ENCODE results near the gene AIG1.
"Not testable (repeated sequence)": the region's sequence is repeated elsewhere in the genome, so short reads cannot be mapped to it uniquely, and the experiment has no call there.

The AIG1 gene

GRCh38 chr6:143060806-143061596 lies at the start of gene AIG1:
Gene AIG1 (plus strand): TSS chr6:143060889. CDS start chr6:143060926, 37 bp downstream.
- peak; percentile 17 to 41 (median 39) for DNase-seq (ENCODE audit: low read depth in 2 of 3, low spot score in 1 of 3)

GRCh38 chr6:143014764-143015163 lies 45.9 kb upstream of the AIG1 start:
- DNase-seq (ENCODE audit: low read depth in 2 of 3, low spot score in 1 of 3): no peak

GRCh38 chr6:143015300-143015706 lies 45.4 kb upstream of the AIG1 start:
- DNase-seq (ENCODE audit: low read depth in 2 of 3, low spot score in 1 of 3): no peak

- DNase-seq (ENCODE audit: low read depth in 2 of 3, low spot score in 1 of 3): no peak
Observed at GRCh38 chr6:143018955-143019354, 41.7 kb upstream of the AIG1 start.

- not testable (repeated sequence) for DNase-seq (ENCODE audit: low read depth in 2 of 3, low spot score in 1 of 3)
Observed at GRCh38 chr6:143020862-143021261, 39.8 kb upstream of the AIG1 start.

GRCh38 chr6:143021543-143021942 lies 39.1 kb upstream of the AIG1 start:
- no peak for DNase-seq (ENCODE audit: low read depth in 2 of 3, low spot score in 1 of 3)

GRCh38 chr6:143022587-143022986 lies 38.1 kb upstream of the AIG1 start:
- no peak for DNase-seq (ENCODE audit: low read depth in 2 of 3, low spot score in 1 of 3)

GRCh38 chr6:143023695-143024094 lies 37.0 kb upstream of the AIG1 start:
- no peak for DNase-seq (ENCODE audit: low read depth in 2 of 3, low spot score in 1 of 3)

GRCh38 chr6:143024977-143025376 lies 35.7 kb upstream of the AIG1 start:
- no peak for DNase-seq (ENCODE audit: low read depth in 2 of 3, low spot score in 1 of 3)

- peak in 2 of 3 donors; percentile 30 to 41 for DNase-seq (ENCODE audit: low read depth in 2 of 3, low spot score in 1 of 3)
Observed at GRCh38 chr6:143026696-143027449, 33.8 kb upstream of the AIG1 start.

- no peak for DNase-seq (ENCODE audit: low read depth in 2 of 3, low spot score in 1 of 3)
Observed at GRCh38 chr6:143034689-143035334, 25.9 kb upstream of the AIG1 start.

GRCh38 chr6:143037470-143037869 lies 23.2 kb upstream of the AIG1 start:
- no peak for DNase-seq (ENCODE audit: low read depth in 2 of 3, low spot score in 1 of 3)

- DNase-seq (ENCODE audit: low read depth in 2 of 3, low spot score in 1 of 3): no peak
Observed at GRCh38 chr6:143038833-143039232, 21.9 kb upstream of the AIG1 start.

GRCh38 chr6:143039548-143039947 lies 21.1 kb upstream of the AIG1 start:
- DNase-seq (ENCODE audit: low read depth in 2 of 3, low spot score in 1 of 3): no peak

GRCh38 chr6:143040018-143040417 lies 20.7 kb upstream of the AIG1 start:
- no peak for DNase-seq (ENCODE audit: low read depth in 2 of 3, low spot score in 1 of 3)

- not testable (repeated sequence) for DNase-seq (ENCODE audit: low read depth in 2 of 3, low spot score in 1 of 3)
Observed at GRCh38 chr6:143044345-143044744, 16.3 kb upstream of the AIG1 start.

- DNase-seq (ENCODE audit: low read depth in 2 of 3, low spot score in 1 of 3): no peak
Observed at GRCh38 chr6:143049611-143050010, 11.1 kb upstream of the AIG1 start.

- no peak for DNase-seq (ENCODE audit: low read depth in 2 of 3, low spot score in 1 of 3)
Observed at GRCh38 chr6:143050509-143050908, 10.2 kb upstream of the AIG1 start.

GRCh38 chr6:143052282-143052681 lies 8.4 kb upstream of the AIG1 start:
- DNase-seq (ENCODE audit: low read depth in 2 of 3, low spot score in 1 of 3): no peak

GRCh38 chr6:143053856-143054255 lies 6.8 kb upstream of the AIG1 start:
- DNase-seq (ENCODE audit: low read depth in 2 of 3, low spot score in 1 of 3): no peak

GRCh38 chr6:143054329-143054728 lies 6.4 kb upstream of the AIG1 start:
- DNase-seq (ENCODE audit: low read depth in 2 of 3, low spot score in 1 of 3): no peak

GRCh38 chr6:143055213-143055612 lies 5.5 kb upstream of the AIG1 start:
- no peak for DNase-seq (ENCODE audit: low read depth in 2 of 3, low spot score in 1 of 3)
